Neuronal stem cell (in vitro differentiated cells): Measurements from ENCODE around the gene AMIGO2.
"Not testable (repeated sequence)": the region's sequence is repeated elsewhere in the genome, so short reads cannot be mapped to it uniquely, and the experiment has no call there.

ENCODE experiments used
- DNase-seq: peaks from one replicate; pipeline ENCODE4 v3.0.0-alpha.2; 2013; ENCODE audit warnings: low spot score
- H2AFZ ChIP-seq: one replicate; pipeline ENCODE4 v1.6.1; 2013; ENCODE audit warnings: mild to moderate bottlenecking, low read length, inconsistent platforms
- H2AK5ac ChIP-seq: 2 replicates; pipeline ENCODE4 v1.6.1; 2013; ENCODE audit warnings: low read depth, mild to moderate bottlenecking, inconsistent platforms, low read length, moderate library complexity, mixed read lengths
- H2BK120ac ChIP-seq: 2 replicates; pipeline ENCODE4 v1.6.1; 2013; ENCODE audit warnings: low read depth, mild to moderate bottlenecking, inconsistent platforms, low read length, moderate library complexity, mixed read lengths
- H2BK12ac ChIP-seq: one replicate; pipeline ENCODE4 v1.6.1; 2013; ENCODE audit warnings: low read length, inconsistent platforms
- H2BK15ac ChIP-seq: 2 replicates; pipeline ENCODE4 v1.6.1; 2013; ENCODE audit warnings: mild to moderate bottlenecking, low read length, inconsistent platforms, mixed read lengths
- H2BK5ac ChIP-seq: one replicate; pipeline ENCODE4 v1.6.1; 2013; ENCODE audit warnings: inconsistent platforms, mild to moderate bottlenecking, low read length, moderate library complexity
- H3K14ac ChIP-seq: one replicate; pipeline ENCODE4 v1.6.1; 2013; ENCODE audit warnings: low read length, inconsistent platforms
- H3K18ac ChIP-seq: 2 replicates; pipeline ENCODE4 v1.6.1; 2013; ENCODE audit warnings: low read length, inconsistent platforms
- H3K23ac ChIP-seq: 2 replicates; pipeline ENCODE4 v1.6.1; 2013; ENCODE audit warnings: low read depth, mild to moderate bottlenecking, mixed read lengths, low read length, inconsistent platforms; ENCODE audit not compliant: poor library complexity
- H3K27ac ChIP-seq: replicated peaks from 3 replicates; pipeline ENCODE4 v1.5.1; 2013; ENCODE audit warnings: low read length, inconsistent platforms
- H3K27me3 ChIP-seq, 3 experiments: 2 replicates each; pipeline ENCODE4 v1.6.1; 2013; ENCODE audit warnings: low read length in 3 of 3, mild to moderate bottlenecking in 2 of 3, inconsistent platforms in 1 of 3, low read depth in 1 of 3, mixed read lengths in 1 of 3, moderate library complexity in 1 of 3; ENCODE audit not compliant: control insufficient read depth in 3 of 3, insufficient read depth in 3 of 3
- H3K36me3 ChIP-seq, 2 donors: replicated peaks in 1 of 2; 2 replicates each; pipeline ENCODE4 v1.6.1; 2013; ENCODE audit warnings: low read length in 2 of 2; ENCODE audit not compliant: control insufficient read depth in 2 of 2, insufficient read depth in 2 of 2
- H3K4ac ChIP-seq: 2 replicates; pipeline ENCODE4 v1.6.1; 2013; ENCODE audit warnings: inconsistent platforms, mild to moderate bottlenecking, low read length, moderate library complexity
- H3K4me1 ChIP-seq, 2 donors: 1 replicate in 1 of 2; 2 replicates in 1 of 2; pipeline ENCODE4 v1.6.1; 2013; ENCODE audit warnings: low read length in 2 of 2, low read depth in 1 of 2; ENCODE audit not compliant: control insufficient read depth in 2 of 2, insufficient read depth in 1 of 2
- H3K4me2 ChIP-seq: one replicate; pipeline ENCODE4 v1.6.1; 2013; ENCODE audit warnings: mild to moderate bottlenecking, low read length, inconsistent platforms; ENCODE audit not compliant: insufficient read depth, poor library complexity, severe bottlenecking
- H3K4me3 ChIP-seq, 2 donors: 2 replicates each; pipeline ENCODE4 v1.5.1; 2013; ENCODE audit warnings: low read length in 2 of 2, mild to moderate bottlenecking in 2 of 2, inconsistent platforms in 1 of 2, moderate library complexity in 1 of 2
- H3K79me1 ChIP-seq: one replicate; pipeline ENCODE4 v1.6.1; 2013; ENCODE audit warnings: low read depth, mild to moderate bottlenecking, inconsistent platforms, low read length, moderate library complexity
- H3K9ac ChIP-seq: one replicate; pipeline ENCODE4 v1.6.1; 2013; ENCODE audit warnings: mild to moderate bottlenecking, low read depth, low read length, inconsistent platforms; ENCODE audit not compliant: poor library complexity
- H3K9me3 ChIP-seq, 2 donors: replicated peaks in 1 of 2; 2 replicates each; pipeline versions ENCODE3 to v1.6.1; 2013; ENCODE audit warnings: low read length in 2 of 2, mild to moderate bottlenecking in 2 of 2, inconsistent platforms in 1 of 2, low read depth in 1 of 2, mixed read lengths in 1 of 2, moderate library complexity in 1 of 2; ENCODE audit not compliant: control insufficient read depth in 2 of 2, insufficient read depth in 1 of 2
- H4K8ac ChIP-seq: one replicate; pipeline ENCODE4 v1.6.1; 2013; ENCODE audit warnings: low read depth, mild to moderate bottlenecking, inconsistent platforms, low read length, moderate library complexity
- H4K91ac ChIP-seq: one replicate; pipeline ENCODE4 v1.6.1; 2013; ENCODE audit warnings: low read length, low read depth, mild to moderate bottlenecking, inconsistent platforms; ENCODE audit not compliant: poor library complexity
- WGBS, 2 donors: extraction: QIAGEN DNeasy Blood & Tissue Kit; methylation state at CpG; one replicate each; pipeline ENCODE4 v1.1.7; 2013; ENCODE audit warnings: missing lambda C conversion rate in 2 of 2, mixed read lengths in 1 of 2; ENCODE audit not compliant: insufficient read length in 2 of 2, insufficient replicate concordance in 1 of 2; ENCODE audit errors: extremely low coverage in 2 of 2; 5-methylcytosine and 5-hydroxymethylcytosine counted together

Gene AMIGO2

GRCh38 chr12:47053961-47054360 lies 25.8 kb downstream of the AMIGO2 start:
- no peak overlapping the region for H3K9ac ChIP-seq
- H3K9me3 ChIP-seq = no peaks in the 10 kb centered on the region
- H3K27me3 ChIP-seq = no peaks in the 10 kb centered on the region
- no peak for DNase-seq
- H3K27ac ChIP-seq = no peak overlapping the region
- H3K36me3 ChIP-seq = no peaks in the 10 kb centered on the region
- no peak overlapping the region for H3K4ac ChIP-seq
- H2BK12ac ChIP-seq = no peak overlapping the region
- H2AFZ ChIP-seq = no peak overlapping the region
- H3K79me1 ChIP-seq = no peaks in the 10 kb centered on the region
- no peak overlapping the region for H2BK15ac ChIP-seq
- no peak overlapping the region for H3K4me2 ChIP-seq
- H2BK5ac ChIP-seq = no peak overlapping the region
- no peak overlapping the region for H3K23ac ChIP-seq
- no peak overlapping the region for H3K4me3 ChIP-seq
- H4K8ac ChIP-seq = no peak overlapping the region
- no peaks in the 10 kb centered on the region for H3K4me1 ChIP-seq
- H2BK120ac ChIP-seq = no peak overlapping the region
- H3K18ac ChIP-seq = no peak overlapping the region
- no peak overlapping the region for H3K14ac ChIP-seq
- H4K91ac ChIP-seq = no peak overlapping the region
- H2AK5ac ChIP-seq = no peak overlapping the region

- no peak overlapping the region for H3K18ac ChIP-seq
- H3K14ac ChIP-seq = no peak overlapping the region
- no peaks in the 10 kb centered on the region for H3K27me3 ChIP-seq
- H3K27ac ChIP-seq = no peak overlapping the region
- WGBS, 2 donors = no CpG with 5 or more reads among the region's 2 CpGs
- no peaks in the 10 kb centered on the region for H3K4me1 ChIP-seq
- no peaks in the 10 kb centered on the region for H3K36me3 ChIP-seq
- no peak overlapping the region for H2AFZ ChIP-seq
- H3K4me2 ChIP-seq = no peak overlapping the region
- no peak overlapping the region for H3K4ac ChIP-seq
- H3K9ac ChIP-seq = no peak overlapping the region
- no peak overlapping the region for H4K8ac ChIP-seq
- H2AK5ac ChIP-seq = no peak overlapping the region
- no peak overlapping the region for H2BK5ac ChIP-seq
- no peak overlapping the region for H2BK12ac ChIP-seq
- H3K9me3 ChIP-seq = no peaks in the 10 kb centered on the region
- no peak overlapping the region for H3K4me3 ChIP-seq
- H2BK120ac ChIP-seq = no peak overlapping the region
- H4K91ac ChIP-seq = no peak overlapping the region
- DNase-seq = no peak
- H3K23ac ChIP-seq = no peak overlapping the region
- H2BK15ac ChIP-seq = no peak overlapping the region
- no peaks in the 10 kb centered on the region for H3K79me1 ChIP-seq
These were observed 27.5 kb downstream of the AMIGO2 start for GRCh38 chr12:47052274-47052673.

- H4K8ac ChIP-seq, H3K79me1 ChIP-seq, H2BK12ac ChIP-seq, H3K4me2 ChIP-seq, H2AK5ac ChIP-seq, H3K36me3 ChIP-seq, H3K18ac ChIP-seq, H4K91ac ChIP-seq, H2BK120ac ChIP-seq, H3K9me3 ChIP-seq, H3K23ac ChIP-seq, H3K27me3 ChIP-seq, H3K4me3 ChIP-seq, H3K4ac ChIP-seq, H3K27ac ChIP-seq, H2AFZ ChIP-seq, H2BK15ac ChIP-seq, H3K14ac ChIP-seq, H2BK5ac ChIP-seq, H3K9ac ChIP-seq, DNase-seq, H3K4me1 ChIP-seq: not testable (repeated sequence)
- no CpG with 5 or more reads among the region's 3 CpGs for WGBS, 2 donors
These were observed 28.5 kb downstream of the AMIGO2 start for GRCh38 chr12:47051291-47051690.

- Histone ChIP-seq H3K9me3 (no peaks in the 10 kb centered on the region), H2BK120ac (no peak overlapping the region), H3K18ac (no peak overlapping the region), H2BK12ac (no peak overlapping the region), H3K4me2 (no peak overlapping the region), H3K4me3 (no peak overlapping the region), H3K36me3 (no peaks in the 10 kb centered on the region), H3K4ac (no peak overlapping the region), H3K27me3 (no peaks in the 10 kb centered on the region), H4K91ac (no peak overlapping the region), H2BK15ac (no peak overlapping the region), H3K14ac (no peak overlapping the region), H3K4me1 (no peaks in the 10 kb centered on the region), H3K27ac (no peak overlapping the region), H2AK5ac (no peak overlapping the region), H3K9ac (no peak overlapping the region), H2AFZ (no peak overlapping the region), H3K79me1 (no peaks in the 10 kb centered on the region), H3K23ac (no peak overlapping the region), H2BK5ac (no peak overlapping the region), H4K8ac (no peak overlapping the region)
- no peak for DNase-seq
These were observed 31.2 kb downstream of the AMIGO2 start for GRCh38 chr12:47048541-47048940.
